NCI-H2196 treated with DMSO at 0.1 percent for 48 hours (cell line): ENCODE measurements around the gene PCDHGC3.

Experiments used
- DNase-seq: peaks from one replicate; lab custom pipeline; 2025; ENCODE audit not compliant: unreplicated experiment; lab: John Stamatoyannopoulos, UW

The PCDHGC3 gene

GRCh38 chr5:141484641-141485311, 9.0 kb downstream of the PCDHGC3 start, which contains the start of gene PCDHGC4:
TSS of gene PCDHGC4 (plus strand) at chr5:141485030. CDS start at chr5:141485174, 144 bp downstream.
- DNase-seq, result no peak

DNA sequence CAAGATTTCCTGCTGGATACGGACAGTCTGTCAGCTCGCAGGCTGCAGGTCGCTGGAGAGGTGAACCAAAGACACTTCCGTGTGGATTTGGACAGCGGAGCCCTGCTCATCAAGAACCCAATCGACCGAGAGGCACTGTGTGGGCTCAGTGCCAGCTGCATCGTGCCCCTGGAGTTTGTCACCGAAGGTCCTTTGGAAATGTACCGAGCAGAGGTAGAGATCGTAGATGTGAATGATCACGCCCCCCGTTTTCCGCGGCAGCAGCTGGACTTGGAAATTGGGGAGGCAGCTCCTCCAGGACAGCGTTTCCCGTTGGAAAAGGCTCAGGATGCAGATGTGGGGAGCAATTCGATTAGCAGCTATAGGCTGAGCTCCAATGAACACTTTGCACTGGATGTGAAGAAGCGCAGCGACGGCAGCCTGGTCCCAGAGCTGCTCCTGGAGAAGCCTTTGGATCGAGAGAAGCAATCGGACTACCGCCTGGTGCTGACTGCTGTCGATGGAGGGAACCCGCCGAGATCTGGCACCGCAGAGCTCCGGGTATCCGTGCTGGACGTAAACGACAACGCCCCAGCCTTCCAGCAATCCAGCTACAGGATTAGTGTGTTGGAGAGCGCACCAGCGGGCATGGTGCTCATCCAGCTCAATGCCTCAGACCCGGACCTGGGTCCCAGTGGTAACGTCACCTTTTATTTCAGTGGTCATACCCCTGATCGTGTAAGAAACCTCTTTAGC, 9.7 kb downstream of the PCDHGC3 start:
- no peak for DNase-seq

GRCh38 chr5:141486091-141486490, 10.3 kb downstream of the PCDHGC3 start:
- no peak for DNase-seq

DNA sequence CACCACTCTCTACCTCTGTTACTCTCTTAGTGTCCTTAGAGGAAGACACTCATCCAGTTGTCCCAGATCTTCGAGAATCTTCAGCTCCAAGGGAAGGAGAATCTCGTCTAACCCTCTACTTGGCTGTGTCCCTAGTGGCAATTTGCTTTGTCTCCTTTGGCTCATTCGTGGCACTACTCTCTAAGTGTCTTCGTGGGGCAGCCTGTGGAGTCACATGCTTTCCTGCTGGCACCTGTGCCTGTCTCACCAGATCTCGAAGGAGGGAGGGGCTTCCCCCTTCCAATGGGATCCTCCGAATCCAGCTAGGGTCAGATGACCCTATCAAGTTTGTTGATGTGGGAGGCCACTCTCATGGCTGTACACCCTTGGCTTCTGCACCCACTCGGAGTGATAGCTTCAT, 11.4 kb downstream of the PCDHGC3 start:
- DNase-seq, result no peak

DNA sequence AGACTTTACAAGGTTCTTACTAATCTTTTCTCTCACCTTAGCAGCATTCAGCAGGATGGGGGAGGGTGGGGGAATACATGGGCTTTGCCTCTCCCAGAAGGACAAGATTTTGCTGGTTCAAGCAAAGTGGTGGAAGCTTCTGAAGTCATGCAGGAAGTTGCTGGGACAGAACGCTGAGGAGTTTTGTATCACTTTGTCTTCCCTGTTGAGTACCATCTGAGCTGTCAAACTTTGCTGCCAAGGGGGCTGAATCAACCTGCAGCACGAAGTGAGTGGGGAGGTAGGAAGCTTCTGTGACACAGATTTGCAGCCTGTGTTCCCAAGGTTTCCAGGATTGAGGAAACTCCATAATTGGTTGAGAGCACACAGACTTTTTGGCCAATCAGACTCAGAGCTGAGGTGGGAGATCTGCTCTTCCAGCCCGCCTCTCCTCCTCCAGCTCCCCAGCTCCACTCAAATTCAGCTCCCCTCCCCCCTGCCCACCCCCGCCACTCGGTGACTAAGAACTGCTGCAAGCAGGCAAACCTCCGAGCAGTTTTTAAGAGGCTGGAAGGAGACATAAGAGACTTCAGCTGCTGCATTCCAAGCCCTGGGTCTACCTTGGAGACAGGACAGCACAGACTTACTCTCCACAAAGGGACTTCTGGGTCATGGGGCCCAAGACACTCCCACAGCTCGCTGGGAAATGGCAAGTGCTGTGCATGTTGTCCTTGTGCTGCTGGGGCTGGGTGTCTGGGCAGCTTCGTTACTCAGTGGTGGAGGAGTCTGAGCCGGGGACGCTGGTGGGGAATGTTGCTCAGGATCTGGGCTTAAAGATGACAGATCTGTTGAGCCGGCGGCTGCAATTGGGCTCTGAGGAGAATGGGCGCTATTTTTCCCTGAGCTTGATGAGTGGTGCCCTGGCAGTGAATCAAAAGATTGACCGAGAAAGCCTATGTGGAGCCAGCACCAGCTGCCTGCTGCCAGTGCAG, 13.1 kb downstream of the PCDHGC3 start, which contains the start of gene PCDHGC5:
Gene PCDHGC5 (plus strand): TSS at position 491 of the 971 bp plus-strand sequence. CDS start 160 bp downstream, at position 651.
- DNase-seq, result no peak

DNA sequence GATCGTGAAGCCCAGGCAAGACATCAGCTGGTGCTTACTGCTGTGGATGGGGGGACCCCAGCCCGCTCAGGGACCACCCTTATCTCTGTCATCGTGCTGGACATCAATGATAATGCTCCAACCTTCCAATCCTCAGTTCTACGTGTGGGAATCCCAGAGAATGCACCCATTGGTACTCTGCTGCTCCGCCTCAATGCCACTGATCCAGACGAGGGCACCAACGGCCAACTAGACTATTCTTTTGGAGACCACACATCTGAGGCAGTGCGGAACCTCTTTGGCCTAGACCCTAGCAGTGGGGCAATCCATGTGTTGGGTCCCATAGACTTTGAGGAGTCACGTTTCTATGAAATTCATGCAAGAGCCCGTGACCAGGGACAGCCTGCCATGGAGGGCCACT, 14.1 kb downstream of the PCDHGC3 start:
- DNase-seq, result no peak

- no peak for DNase-seq
Measured at GRCh38 chr5:141490271-141490670, 14.5 kb downstream of the PCDHGC3 start.

DNA sequence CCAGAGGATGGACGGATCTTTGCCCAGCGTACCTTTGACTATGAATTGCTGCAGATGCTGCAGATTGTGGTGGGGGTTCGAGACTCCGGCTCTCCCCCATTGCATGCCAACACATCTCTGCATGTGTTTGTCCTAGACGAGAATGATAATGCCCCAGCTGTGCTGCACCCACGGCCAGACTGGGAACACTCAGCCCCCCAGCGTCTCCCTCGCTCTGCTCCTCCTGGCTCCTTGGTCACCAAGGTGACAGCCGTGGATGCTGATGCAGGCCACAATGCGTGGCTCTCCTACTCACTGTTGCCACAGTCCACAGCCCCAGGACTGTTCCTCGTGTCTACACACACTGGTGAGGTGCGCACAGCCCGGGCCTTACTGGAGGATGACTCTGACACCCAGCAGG, 15.0 kb downstream of the PCDHGC3 start:
- no peak for DNase-seq

- DNase-seq, result no peak
Measured at GRCh38 chr5:141491323-141492167, 15.8 kb downstream of the PCDHGC3 start.

GRCh38 chr5:141492168-141492885, 16.6 kb downstream of the PCDHGC3 start:
- no peak for DNase-seq

DNA sequence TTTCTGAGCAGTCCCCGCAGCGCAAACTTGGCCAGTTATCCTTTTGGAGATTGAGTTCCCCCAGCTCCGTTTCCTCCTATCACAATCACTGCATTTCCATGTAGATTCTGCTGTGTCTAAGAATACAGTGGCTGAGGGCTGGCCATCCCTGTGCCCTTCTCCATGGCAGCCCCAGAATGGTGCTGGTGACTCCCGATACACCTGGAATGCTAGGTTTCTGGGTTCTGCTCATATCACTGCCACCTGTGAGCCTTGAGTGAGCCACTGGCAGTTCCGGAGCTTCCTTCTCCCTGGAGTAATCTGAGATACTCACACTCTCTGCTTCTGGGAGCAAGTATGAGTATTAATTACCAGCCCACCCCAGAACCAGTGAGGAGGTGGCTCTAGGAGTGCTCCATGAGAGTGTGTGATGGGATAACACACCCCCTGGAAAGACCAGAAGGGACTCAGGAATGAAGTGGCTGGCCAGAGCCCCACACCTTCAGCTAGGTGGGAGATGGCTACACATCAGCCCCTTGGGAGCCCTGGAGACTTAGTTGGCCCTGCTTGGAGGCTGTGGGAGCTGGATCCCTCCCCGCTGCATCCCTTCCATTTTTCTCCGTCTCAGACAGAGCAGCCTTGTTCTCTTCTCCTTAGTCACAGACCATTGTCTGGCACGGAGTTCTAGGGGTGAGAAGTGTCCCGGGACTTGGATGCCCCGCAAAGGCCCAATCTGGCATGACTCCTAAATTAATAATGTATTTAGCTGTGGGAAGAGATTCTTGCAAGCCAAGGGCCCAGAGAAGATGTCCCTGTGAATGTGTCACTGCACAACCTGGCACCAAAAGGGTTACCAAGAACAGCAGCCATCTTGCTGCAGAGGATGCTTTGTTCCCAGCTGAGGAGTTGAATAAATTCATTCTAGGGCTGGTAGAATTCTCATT, 18.0 kb downstream of the PCDHGC3 start:
- DNase-seq, result no peak

GRCh38 chr5:141494761-141495452, 19.1 kb downstream of the PCDHGC3 start:
- no peak for DNase-seq

GRCh38 chr5:141495453-141495811, 19.7 kb downstream of the PCDHGC3 start:
- DNase-seq, result no peak

GRCh38 chr5:141496038-141496437, 20.3 kb downstream of the PCDHGC3 start:
- DNase-seq, result no peak

- DNase-seq, result no peak
Measured at GRCh38 chr5:141501761-141502160, 26.0 kb downstream of the PCDHGC3 start.

DNA sequence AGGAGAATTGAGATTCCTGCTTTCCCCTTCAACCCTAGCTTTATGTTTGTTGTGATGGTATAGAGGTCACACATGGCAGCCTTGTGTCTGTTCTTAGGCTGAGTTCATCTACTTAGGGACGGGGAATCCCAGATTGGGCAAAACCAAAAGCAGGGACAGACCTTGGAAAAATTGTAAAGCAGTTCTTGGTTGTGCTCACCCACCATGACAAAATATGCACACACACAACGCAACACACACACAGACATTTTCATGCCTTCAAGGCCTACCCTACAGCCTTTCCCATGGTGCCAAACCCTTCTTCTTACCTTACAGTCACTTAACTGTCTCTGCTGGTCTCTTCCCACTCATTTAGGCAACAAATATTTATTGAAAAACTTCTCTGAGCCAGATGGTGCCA, 27.9 kb downstream of the PCDHGC3 start:
- DNase-seq, result no peak

GRCh38 chr5:141504216-141504615, 28.4 kb downstream of the PCDHGC3 start:
- no peak for DNase-seq
